NCI-H2107 (cell line): ENCODE measurements around the gene DOP1A.
"Not testable (repeated sequence)": the region's sequence is repeated elsewhere in the genome, so short reads cannot be mapped to it uniquely, and the experiment has no call there.

Source experiments
- DNase-seq: peaks from one replicate; lab custom pipeline; 2025; lab: John Stamatoyannopoulos, UW

DOP1A gene

DNA sequence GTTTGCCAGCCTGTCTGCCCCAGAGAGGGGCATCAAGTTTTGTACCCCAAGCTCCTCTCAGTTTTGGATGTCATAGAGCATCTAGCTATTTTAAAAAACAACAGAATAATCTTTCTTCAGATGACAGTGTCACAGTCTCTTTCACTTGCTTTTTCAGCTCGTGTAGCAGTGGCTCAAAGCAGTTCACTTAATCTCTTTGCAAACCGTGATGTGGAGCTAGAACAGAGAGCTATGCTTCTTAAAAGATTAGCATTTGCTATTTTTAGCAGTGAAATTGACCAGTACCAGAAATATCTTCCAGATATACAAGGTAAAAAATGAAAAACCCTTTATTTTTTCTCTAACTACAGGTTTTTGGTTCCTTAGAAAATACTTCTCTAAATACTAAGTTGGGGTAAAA, 88.3 kb downstream of the DOP1A start:
- DNase-seq = no peak

DNA sequence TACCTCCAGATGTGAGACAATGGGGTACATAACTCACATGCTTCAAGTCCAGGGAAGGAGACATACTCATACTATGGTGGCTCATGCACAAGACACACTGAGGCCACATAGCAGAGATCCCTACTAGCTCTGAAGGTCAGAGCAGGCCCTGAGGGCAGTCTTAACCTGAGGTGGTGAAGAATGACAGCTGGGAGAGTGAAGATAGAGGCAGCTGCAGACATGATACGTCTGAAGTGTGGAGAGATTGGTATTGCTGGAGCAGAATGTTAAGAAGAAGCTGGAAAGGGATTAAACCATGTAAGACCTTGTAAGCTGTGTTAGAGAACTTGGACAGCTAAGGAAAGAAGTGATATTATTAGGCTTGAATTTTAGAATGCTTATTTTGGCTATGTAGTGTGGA, 92.7 kb downstream of the DOP1A start:
- DNase-seq = no peak

DNA sequence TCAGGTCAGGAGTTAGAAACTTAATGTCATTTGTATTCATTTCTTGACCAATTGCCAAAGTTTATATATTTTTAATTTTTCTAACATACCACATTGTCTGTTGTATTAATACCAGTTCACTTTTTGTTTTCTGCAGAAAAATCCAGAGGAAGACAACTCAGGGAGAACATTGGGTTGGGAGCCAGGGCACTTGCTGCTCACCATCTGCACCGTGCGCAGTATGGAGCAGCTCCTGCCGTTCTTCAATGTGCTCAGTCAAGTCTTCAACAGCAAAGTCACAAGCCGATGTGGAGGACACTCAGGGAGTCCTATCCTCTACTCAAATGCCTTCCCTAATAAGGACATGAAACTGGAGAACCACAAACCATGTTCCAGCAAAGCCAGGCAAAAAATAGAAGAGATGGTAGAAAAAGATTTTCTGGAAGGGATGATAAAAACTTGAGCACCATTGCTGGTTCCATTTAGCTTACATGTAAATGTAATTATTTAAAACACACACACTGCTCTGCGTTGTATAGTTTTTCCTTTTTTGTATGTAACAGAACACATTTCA, 100.3 kb downstream of the DOP1A start:
- DNase-seq = no peak

DNA sequence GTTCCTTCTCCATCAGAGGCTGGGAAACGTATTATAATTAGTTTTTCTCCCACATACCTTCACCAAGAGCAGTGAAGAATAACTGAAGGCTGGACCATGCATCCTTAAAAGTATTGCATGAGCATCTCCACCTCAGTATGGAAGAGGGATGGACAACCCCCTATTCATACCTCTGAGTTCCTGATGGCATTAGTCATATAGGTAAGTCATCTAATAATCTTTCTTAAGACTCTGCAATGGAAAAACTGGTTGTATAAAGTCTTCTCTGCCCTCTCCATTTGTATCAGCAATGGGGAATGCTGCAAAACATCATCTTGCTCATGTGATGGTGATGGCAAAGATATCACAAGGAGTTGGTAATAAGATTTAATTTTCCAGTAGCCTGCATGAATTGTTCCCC, 101.1 kb downstream of the DOP1A start:
- DNase-seq = no peak

DNA sequence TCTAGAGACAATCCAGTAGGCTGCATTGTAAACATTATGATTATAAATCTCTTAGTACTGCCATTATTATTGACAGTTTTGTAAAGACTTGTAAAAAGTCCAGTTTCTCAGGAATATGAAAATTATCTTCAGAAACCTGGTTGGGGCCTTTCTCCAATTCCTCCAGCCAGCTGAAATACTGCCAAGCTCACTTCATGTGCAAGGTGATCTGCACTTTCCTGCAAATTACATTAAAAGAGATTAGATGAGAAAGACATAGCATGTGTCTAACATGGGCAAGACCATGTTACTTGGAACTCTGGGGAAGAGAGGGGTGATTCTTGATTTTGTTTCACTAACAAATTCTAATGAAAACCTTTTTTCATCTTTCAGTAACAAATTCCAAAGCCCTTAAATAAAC, 101.6 kb downstream of the DOP1A start:
- DNase-seq = no peak

DNA sequence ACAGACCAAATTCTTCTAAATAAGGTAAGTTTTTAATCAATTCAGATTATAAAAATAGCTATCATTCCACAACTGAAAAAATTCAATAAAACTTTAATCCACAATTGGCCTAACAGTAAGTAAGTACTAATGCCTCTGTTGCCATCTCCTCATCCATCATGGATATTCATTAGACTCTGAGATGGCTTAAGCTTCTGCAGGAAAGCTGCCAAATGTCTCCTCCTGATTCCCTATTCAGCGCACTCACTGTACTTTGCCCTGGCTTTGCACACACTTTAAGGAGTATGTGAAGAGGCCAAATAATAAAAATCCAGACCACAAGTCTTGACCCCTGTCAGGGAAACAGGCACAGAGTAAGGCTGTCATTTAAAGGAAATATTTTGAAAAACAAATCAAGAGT, 102.0 kb downstream of the DOP1A start:
- DNase-seq = no peak

DNA sequence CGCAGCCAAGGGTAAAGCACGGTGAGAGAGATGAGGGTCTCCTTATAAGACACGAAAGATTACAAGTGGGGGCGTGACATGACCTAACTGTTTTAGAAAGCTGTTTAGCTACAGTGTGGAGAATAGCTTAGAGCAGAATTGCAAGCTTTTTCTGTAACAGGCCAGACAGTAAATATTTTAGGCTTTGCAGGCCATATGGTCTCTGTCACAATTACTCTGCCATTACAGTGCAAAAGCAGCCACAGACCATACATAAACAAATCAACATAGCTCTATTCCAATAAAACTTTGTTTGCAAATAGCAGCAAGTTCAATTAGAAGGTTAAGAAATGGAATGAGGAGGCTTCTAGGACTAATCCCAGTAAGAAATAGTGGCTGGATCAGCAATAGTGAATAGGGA, 108.8 kb downstream of the DOP1A start:
- DNase-seq = no peak

DNA sequence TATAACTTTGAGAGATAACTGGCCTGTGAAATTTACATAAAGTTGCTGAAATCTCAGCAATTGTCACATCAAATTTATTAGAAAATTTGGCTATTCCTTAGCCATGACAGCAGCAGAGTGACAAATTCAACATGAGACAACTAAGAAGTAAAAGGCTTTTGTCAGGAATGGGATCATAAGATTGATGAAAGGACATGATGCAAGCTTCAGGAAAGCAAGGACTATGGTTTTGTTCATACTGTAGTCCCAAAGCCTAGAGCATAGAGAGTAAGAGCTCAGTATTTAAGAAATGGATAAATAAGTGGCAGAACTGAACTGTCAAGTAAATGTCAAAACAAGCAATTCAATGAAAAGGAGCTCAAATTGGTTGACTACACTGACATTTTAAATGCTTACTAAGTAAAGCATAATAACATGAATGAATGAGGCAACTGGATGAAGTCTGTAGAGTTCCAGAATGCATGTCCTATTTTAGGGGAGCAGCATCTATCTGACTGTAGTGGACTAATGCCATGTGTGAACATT, 113.0 kb downstream of the DOP1A start:
- DNase-seq = no peak

DNA sequence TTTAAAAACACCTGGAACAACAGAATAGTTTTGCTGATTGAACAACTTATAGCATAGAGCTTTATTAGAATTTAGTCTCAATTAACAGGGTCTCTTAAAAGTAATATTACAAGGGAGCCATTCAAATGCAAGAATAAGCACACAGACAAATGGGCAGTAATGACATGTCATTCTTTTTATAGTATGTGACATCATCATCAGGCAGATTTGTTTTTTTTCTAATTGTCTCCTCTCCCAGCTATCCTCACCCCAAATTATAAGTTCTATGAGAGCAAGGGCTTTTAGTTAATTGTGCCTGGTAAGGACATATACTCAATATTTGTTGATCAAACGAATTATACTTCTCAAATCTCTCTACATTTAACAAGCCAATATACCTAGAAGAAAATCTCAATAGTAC, 114.6 kb downstream of the DOP1A start:
- no peak for DNase-seq

DNA sequence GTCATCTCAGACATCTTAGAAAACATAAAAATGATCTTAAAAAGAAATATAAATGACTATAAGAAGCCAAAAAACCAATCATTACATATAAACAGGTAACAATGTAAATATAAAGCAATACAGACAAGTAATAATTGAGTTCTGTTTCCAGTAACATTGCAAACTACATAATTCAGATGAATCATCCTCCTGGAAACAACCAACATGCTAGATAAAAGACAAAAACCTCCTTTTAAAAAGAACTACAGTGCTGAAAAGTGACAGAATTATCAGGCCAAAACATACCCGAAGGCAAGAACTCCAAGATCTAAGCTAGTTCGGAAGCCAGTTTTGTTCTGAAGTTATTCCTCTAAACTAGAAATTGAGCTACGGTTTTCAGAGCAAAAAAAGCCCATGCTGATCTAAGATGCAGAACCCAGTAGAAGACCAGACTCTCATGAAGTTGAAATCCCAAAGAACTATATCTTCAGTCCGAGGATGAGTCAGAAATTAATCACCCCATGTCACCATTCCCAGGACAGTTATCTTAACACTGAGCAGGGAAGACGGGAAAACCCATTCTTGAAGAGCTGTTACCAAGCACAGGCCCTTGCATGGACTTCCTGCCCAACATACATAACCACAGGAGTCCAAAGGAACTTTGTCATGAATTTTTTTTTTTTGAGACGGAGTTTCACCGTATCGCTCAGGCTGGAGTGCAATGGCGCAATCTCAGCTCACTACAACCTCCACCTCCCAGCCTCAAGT, 115.8 kb downstream of the DOP1A start:
- DNase-seq = no peak

DNA sequence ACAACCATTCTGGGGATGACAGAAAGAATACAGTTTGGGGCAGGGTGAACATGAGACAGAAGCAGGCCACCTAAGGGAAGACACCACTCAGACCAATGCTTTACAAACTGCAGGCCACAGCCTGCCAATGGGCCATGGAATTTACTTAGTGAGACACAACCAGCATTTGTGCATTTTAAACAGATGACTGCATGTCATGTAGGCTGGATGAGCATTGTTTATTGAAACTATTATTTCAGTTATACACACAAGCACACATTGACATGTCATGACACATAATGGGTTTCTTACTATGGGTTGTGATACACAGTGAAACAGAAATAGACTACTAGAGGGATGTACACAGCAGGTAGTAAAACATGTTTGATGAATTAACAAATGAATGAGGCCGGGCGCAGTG, 117.6 kb downstream of the DOP1A start:
- no peak for DNase-seq

DNA sequence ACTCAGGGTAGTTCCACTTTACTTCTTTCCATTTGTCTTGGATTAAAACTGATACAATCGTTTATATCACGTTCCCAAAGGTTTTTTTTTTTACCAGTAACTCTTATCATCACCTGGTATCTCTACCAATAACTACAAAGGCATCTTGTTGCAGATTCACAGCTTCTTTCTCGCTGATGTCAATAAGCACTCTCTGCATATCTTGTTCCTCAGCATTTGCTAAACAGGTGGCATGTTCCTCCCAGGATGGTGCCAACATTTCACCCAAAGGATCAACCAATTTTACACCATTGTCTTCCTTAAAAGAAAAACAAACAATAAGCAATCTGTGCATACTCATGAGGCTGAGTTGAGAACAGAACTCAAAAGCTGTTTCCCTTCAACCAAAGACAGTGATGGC, 121.0 kb downstream of the DOP1A start:
- no peak for DNase-seq

DNA sequence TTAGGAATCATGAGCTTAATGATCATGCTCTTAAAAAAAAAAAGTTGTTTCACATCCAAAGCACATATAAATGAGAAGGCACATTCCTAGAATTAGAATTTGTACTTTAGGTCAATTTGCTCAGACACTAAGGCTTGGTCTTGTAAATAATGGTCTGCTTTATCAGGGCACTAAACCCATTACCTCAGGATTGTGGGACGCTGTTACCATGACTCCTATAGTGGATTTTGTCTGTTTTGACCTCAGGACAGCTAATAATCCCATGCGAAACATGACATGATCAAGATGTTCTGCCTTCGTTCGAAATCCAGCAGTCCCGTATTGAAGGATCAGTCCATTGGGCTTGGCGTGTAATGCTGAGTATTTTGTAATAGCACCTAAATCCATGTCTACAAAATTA, 123.2 kb downstream of the DOP1A start:
- DNase-seq = no peak

DNA sequence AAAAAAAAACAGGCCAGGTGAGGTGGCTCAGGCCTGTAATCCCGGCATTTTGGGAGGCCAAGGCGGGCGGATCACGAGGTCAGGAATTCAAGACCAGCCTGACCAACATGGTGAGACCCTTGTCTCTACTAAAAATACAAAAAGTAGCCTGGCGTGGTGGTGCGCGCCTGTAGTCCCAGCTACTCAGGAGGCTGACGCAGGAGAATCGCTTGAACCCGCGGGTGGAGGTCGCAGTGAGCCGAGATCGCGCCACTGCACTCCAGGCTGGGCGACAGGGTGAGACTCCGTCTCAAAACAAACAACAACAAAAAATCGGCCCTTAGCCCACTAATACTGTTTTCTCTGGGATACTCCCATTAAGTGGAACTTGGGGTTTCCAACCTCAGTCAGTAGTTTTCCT, 124.5 kb downstream of the DOP1A start:
- DNase-seq = not testable (repeated sequence)

DNA sequence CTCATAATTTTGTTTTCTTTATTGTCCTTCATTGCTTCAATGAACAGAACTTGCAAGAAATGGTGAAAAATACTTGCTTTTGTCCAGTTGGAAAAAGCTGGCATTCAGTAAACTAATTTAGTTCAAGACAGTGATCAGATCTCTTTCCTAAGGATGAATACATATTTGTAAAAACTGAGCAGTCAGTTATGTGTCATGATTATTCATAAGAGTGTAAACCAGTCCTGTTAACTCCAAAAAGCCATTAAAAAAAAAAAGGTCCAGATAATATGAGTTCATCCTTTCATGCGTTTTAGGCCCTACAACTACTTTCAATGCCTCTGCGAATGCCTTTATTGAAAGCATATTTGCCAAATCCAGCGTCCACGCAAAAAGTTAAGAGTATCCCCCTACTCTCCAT, 125.0 kb downstream of the DOP1A start:
- DNase-seq = no peak

DNA sequence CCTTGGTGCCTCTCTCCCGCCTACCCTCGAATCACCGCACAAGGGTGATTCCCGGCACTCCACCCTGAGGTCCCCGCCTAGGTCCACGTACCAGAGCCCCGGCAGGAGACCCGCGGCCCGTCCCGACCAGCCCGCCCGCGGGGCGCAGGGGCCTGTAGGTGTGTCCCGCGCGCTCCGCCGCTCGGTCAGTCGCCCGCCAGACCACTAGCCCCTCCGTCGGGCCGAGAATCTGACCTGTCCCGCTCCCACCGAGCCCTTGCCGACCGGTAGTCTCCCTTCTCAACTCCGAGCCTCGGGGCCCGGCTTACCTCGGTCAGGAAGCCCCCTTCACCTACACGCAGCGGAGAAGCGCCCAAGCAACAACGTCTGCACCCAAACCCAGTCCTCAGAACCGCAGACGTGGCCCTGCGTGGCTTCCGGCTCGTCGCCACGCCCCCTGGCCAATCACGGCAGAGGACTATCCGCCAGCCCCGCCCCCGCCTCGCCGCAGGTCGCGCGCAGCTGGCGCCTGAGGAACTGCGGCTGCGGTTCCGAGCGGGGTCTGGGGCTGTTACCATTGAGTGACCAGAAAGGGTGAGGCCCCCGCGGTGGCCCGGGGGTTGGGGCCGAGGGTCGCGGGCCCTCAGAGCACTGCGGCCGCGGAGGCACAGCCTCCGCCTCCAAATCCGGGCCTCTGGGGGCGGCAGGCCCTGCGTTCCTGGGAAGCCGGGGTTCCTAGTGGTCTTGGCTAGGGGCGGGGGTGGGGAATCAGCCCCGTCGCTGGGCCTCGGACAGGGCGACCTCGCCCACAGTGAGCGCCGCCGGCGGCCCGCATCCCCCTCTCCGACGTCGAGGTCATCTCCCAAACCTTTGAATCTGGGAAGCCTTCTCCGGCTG, 125.6 kb downstream of the DOP1A start, which contains the start of the genes PGM3 and RWDD2A:
TSS of gene PGM3 (minus strand) at position 395 of the 876 bp plus-strand sequence. CDS start 2,253 bp downstream, outside the sequence.
TSS of gene RWDD2A (plus strand) at position 487 of the 876 bp plus-strand sequence. CDS start 1,095 bp downstream, outside the sequence.
- peak; percentile 56 for DNase-seq

DNA sequence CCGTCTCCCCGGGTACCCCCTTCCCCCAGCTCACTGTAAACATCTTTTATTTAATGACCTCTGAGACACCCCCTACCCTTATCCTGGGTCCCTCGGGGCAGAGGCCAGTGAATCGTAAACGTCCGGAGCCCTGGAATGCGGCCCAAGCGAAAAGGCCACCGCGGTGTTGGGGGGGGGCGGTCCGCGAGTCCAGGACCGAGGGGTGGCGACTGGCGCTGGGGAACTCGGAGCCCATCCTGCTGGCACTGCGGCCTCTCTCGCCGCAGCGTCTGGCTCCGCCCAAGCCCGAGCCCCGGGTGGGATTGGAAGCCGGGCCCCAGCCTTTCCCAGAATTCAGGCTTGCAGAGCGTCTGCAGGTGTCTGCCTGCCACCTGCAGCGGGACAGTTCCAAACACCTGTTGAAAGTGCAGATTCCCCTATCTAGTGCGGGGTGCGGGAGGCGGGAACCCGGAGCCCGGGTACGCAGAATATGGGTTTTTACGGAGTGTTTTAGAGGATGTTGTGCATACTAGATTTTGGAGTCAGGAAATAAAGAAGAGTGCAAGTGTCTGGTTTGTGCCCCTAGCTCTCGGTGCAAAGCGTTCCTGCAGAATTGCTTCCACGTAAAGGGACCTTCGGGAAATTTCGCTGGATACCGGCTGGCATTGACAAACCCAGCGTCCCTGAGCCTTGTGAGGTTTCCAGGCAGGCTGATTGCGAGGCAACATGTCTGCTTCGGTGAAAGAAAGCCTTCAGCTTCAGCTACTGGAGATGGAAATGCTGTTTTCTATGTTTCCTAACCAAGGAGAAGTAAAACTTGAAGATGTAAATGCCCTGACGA, 126.5 kb downstream of the DOP1A start:
- peak; percentile 18 for DNase-seq

DNA sequence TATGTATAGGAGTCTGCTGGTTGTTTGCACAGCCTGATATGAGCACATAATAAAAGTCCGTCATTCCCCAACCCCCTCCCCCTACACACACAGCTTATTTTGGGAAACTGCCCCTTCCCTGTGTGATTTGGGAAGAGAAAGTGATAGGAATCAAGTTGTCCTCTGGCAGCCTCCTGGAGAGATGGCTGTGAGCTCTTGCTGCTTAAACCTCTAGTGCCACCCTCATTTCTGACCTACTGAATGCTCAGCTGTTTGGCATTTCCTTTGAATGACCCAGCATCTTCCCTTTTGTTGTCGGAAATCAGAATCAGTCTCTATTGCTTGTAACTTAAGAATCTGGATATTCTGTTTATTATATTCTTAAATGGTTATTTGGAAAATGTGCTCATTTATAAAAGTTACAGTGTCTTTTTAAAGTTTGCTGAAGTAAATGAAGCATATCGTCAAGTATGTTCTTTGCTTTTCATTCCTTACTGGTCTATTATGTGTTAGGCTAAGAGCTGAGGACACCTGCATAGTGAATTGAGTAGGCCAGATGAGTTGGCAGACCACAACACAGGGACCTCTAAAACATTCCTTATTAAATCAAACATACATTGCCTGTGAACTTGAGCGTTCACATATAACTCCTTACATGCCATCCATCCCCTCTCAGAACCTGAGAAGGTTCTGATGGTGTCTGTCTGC, 131.2 kb downstream of the DOP1A start:
- DNase-seq = no peak

DNA sequence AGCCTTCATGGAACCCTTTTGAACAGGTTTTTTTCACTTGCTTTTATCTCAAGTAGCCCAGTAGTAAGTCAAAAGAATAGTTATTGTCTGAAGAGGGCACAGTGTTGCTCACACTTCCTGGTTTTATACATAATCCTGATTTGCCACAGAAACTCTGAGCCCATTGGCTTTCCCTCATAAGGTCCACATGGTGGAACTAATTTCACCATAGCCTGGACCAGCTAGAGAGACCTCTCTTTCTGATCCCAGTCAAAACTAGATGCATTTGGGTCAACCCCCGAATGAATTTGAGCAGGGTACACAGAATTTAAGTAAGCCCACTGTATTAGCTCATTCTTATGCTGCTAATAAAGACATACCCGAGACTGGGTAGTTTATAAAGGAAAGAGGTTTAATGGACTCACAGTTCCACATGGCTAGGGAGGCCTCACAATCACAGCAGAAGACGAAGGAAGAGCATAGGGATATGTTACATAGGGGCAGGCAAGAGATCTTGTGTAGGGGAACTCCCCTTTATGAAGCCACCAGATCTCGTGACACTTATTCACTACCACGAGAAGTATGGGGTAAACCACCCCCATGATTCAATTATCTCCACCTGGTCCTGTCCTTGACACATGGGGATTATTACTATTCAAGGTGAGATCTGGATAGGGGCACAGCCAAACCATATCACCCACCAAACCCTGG, 131.8 kb downstream of the DOP1A start:
- DNase-seq = no peak

DNA sequence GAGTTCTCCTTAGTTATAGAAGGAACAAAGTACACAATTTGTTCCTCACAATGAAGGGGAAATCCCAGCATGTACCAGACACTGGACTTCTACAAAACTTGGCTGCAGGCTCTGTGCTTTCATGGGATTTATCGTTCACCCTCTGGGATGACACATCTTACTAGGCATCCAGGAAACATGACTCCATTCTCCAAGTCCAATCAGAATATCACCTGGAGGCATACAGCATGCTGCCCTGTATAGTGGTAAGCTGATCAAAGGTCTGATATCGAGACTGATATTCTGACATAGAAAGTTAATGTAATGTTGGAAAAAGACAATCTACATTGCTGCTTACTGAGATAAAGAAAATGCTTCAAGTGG, 132.4 kb downstream of the DOP1A start:
- DNase-seq = no peak

DNA sequence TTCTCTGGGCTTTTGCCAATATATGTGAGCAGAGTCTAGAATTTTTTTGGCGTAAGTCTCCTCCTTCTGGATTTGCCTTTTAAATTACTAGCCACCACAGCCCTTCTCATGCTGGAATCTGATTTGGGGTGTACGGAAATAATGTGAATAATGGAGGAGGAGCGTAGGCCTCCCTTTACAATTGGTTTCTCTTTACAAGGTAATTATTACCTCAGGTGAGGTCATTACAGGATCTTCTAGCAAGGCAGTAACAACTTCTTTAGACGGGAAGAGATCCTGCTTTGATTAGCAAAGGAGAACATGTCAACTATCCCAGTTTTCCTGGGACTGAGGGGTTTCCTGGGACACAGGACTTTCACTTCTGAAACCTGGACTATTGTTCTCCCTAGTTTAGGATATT, 134.6 kb downstream of the DOP1A start:
- no peak for DNase-seq
